Activated CD4-positive, alpha-beta memory T cell treated with anti-CD3 and anti-CD28 coated beads, Interleukin-2, amount 10 ng/mL, durations not matched to agents 7 days and 5 days (primary cell): Measurements from ENCODE around the gene WDR70. TPM values are rescaled to one million over a fixed set of nuclear protein-coding genes. Genes with fewer than 3 reads are reported as not detected.
"Not testable (repeated sequence)": the region's sequence is repeated elsewhere in the genome, so short reads cannot be mapped to it uniquely, and the experiment has no call there.

Source experiments
- CTCF ChIA-PET: fragments of 350-600 bp; sonication (Branson Sonifier 250); formaldehyde crosslinking; loops from one replicate; lab custom pipeline; 2021; ENCODE audit warnings: antibody characterized with exemption, inconsistent platforms; lab: Charles Lee
- POLR2A ChIA-PET: fragments of 350-600 bp; sonication (Branson Sonifier 250); formaldehyde crosslinking; loops from one replicate; lab custom pipeline; 2021; ENCODE audit warnings: antibody characterized with exemption; lab: Charles Lee
- DNase-seq: peaks from one replicate; pipeline ENCODE4 v3.0.0-alpha.2; 2020
- H3K27ac Mint-ChIP-seq: one replicate; pipeline ENCODE4 v1.8.0; 2021; ENCODE audit warnings: mild to moderate bottlenecking, mixed read lengths
- H3K27me3 Mint-ChIP-seq: one replicate; pipeline ENCODE4 v1.8.0; 2021; ENCODE audit warnings: mixed read lengths
- H3K36me3 Mint-ChIP-seq: one replicate; pipeline ENCODE4 v1.8.0; 2021; ENCODE audit warnings: low read depth, mixed read lengths
- H3K4me1 Mint-ChIP-seq: one replicate; pipeline ENCODE4 v1.8.0; 2021; ENCODE audit warnings: mixed read lengths
- H3K4me3 Mint-ChIP-seq: one replicate; pipeline ENCODE4 v1.8.0; 2021; ENCODE audit warnings: mild to moderate bottlenecking, mixed read lengths
- H3K9me3 Mint-ChIP-seq: one replicate; pipeline ENCODE4 v1.8.0; 2021; ENCODE audit warnings: mixed read lengths
- total RNA-seq, 2 experiments: library from RNA; stranded (reverse); gene quantifications; one replicate each; pipeline ENCODE4 v1.2.3, GENCODE V29; 2021

The WDR70 gene
- total RNA-seq, 2 experiments from 2014 or later = 25.7 to 26.9 TPM

DNA sequence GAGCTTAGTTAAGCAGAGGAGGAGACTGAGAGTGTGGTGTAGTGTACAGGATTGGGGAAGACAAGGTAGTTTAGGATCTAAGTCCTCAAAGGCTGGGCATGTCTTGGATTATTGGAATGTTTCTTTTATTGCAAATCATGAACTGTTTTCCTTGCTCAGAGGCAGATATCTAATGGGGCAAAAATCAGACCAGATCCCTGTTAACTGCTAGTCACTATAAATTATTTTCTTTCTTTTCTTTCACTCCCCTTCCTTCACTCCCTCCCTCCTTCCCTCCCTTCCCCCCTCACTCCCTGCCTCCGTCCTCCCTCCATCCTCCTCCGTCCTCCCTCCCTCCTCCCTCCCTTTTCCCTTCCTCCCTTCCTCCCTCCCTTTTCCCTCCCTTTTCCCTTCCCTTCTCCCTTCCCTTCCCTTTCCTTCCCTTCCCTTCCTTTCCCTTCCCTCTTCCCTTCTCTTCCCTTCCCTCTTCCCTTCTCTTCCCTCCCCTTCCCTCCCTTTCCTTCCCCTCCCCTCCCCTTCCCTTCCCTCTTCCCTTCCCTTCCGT lies 117.9 kb downstream of the WDR70 start:
- peaks cover 8% of the 10 kb centered on the region for H3K4me1 Mint-ChIP-seq
- no peak overlapping the region for H3K4me3 Mint-ChIP-seq
- no peak overlapping the region for H3K27ac Mint-ChIP-seq
- H3K36me3 Mint-ChIP-seq = peaks cover 36% of the 10 kb centered on the region
- H3K27me3 Mint-ChIP-seq = no peaks in the 10 kb centered on the region
- ChIA-PET POLR2A (no interaction called here), CTCF (no interaction called here)
- no peaks in the 10 kb centered on the region for H3K9me3 Mint-ChIP-seq
- DNase-seq = no peak

DNA sequence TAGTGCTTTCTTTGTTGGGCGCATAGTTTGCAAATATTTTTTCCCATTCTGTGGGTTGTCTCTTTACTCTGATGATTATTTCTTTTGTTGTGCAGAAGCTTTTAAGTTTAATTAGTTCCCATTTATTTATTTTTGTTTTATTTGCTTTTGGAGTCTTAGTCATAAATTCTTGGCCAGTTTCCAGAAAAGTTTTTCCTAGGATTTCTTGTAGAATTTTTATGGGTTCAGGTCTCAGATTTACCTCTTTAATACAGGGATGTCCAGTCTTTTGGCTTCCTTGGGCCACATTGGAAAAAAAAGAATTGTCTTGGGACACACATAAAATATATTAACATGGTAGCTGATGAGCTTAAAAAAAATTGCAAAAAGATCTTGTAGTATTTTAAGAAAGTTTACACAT lies 122.0 kb downstream of the WDR70 start:
- POLR2A ChIA-PET = no interaction called here
- DNase-seq = no peak
- Mint-ChIP-seq H3K27me3 (no peaks in the 10 kb centered on the region), H3K36me3 (peaks cover 53% of the 10 kb centered on the region), H3K4me3 (no peak overlapping the region), H3K9me3 (no peaks in the 10 kb centered on the region), H3K27ac (no peak overlapping the region), H3K4me1 (no peaks in the 10 kb centered on the region)
- CTCF ChIA-PET = interaction anchor here (0.6 kb wide), 1 partner anchor 9 kb away, joined by 3 read pairs; no protein-coding TSS in a partner anchor

DNA sequence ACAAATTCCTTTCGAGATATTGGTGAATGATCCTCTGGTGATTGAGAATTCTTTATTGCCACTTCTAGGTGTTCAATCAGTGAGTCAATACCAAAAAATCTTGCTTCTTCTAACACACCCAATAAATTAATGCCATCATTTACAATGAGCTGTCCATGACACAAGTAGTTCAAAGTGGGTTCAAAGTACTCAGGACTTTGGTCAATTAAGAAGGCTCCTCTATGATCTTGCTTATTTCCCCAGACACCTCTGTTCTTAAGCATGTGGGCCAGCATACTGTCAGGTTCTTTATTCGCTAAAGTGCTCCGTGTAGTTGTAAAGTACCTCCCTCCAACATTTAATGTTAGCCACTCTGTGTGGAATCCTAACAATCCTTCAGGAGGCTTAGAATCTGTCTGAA lies 127.1 kb downstream of the WDR70 start:
- ChIA-PET POLR2A (no interaction called here), CTCF (no interaction called here)
- Mint-ChIP-seq H3K27me3 (no peaks in the 10 kb centered on the region), H3K9me3 (no peaks in the 10 kb centered on the region), H3K4me3 (no peak overlapping the region), H3K4me1 (no peaks in the 10 kb centered on the region), H3K36me3 (peaks cover 35% of the 10 kb centered on the region), H3K27ac (no peak overlapping the region)
- DNase-seq = no peak

DNA sequence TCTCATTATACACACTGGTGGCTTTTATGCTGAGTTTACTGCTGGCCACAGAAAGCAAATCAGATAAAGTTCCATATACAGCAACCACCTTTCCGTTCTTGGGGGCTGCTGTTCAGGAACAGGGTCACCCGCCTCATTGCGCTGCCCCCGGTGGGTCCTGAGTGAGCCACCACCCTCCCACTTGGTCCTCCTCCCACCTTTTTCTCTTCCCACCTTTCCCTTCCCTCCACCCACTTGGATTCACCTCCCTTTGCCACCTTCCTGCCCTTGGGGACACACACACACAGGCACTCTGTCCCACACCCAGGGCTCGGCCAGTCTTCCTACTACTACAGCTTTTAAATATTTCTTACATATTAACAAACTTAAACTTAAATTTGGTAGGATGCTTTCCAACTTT lies 127.6 kb downstream of the WDR70 start:
- POLR2A ChIA-PET = no interaction called here
- DNase-seq = no peak
- peaks cover 31% of the 10 kb centered on the region for H3K36me3 Mint-ChIP-seq
- H3K4me3 Mint-ChIP-seq = no peak overlapping the region
- no peaks in the 10 kb centered on the region for H3K9me3 Mint-ChIP-seq
- H3K4me1 Mint-ChIP-seq = no peaks in the 10 kb centered on the region
- CTCF ChIA-PET = no interaction called here
- no peak overlapping the region for H3K27ac Mint-ChIP-seq
- H3K27me3 Mint-ChIP-seq = no peaks in the 10 kb centered on the region

DNA sequence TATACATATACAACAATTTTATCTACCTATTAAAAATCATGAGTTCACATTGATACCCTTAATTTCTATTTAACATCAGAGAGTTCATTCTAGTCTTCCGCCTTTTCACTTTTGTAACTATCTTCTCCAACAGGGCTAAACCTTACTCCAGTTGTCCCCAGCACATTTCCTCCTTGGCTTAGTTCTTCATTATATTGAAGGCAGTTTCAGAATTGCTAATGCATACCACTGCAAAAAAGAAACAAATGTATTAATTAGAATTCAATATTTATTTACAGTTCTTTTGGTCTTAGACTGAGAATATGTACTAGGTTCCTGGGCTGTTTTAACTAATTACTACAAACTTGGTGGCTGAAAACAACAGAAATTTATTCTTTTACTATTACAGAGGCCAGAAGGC lies 132.5 kb downstream of the WDR70 start:
- DNase-seq = no peak
- POLR2A ChIA-PET = no interaction called here

DNA sequence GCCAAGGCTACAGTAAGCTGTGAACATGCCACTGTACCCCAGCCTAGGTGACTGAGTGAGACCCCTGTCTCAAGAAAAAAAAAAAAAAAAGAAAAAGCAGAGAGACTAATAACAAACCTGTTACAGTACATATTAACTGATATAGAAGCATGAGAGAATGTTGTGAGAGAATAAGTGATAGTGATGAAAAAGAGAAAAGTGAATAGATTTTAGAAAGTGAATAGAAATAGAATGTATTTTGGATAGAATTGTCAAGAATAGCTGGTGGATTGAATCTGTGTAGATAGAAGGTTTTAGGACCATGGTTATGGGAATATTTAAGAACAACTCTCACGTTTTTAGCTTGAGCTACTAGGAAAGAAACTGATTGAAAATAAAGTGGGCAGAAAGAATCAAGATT lies 135.8 kb downstream of the WDR70 start:
- Mint-ChIP-seq H3K36me3 (peaks cover 8% of the 10 kb centered on the region), H3K4me3 (no peak overlapping the region), H3K9me3 (peaks cover 7% of the 10 kb centered on the region), H3K4me1 (no peaks in the 10 kb centered on the region), H3K27me3 (no peaks in the 10 kb centered on the region), H3K27ac (no peak overlapping the region)
- CTCF ChIA-PET = no interaction called here
- no peak for DNase-seq
- POLR2A ChIA-PET = no interaction called here

More for the DNA sequence above, 132.5 kb downstream of the WDR70 start:
- H3K4me1 Mint-ChIP-seq = no peaks in the 10 kb centered on the region
- CTCF ChIA-PET = no interaction called here
- H3K4me3 Mint-ChIP-seq = no peak overlapping the region
- H3K27me3 Mint-ChIP-seq = no peaks in the 10 kb centered on the region
- H3K27ac Mint-ChIP-seq = no peak overlapping the region
- H3K9me3 Mint-ChIP-seq = no peaks in the 10 kb centered on the region
- peaks cover 5% of the 10 kb centered on the region for H3K36me3 Mint-ChIP-seq

DNA sequence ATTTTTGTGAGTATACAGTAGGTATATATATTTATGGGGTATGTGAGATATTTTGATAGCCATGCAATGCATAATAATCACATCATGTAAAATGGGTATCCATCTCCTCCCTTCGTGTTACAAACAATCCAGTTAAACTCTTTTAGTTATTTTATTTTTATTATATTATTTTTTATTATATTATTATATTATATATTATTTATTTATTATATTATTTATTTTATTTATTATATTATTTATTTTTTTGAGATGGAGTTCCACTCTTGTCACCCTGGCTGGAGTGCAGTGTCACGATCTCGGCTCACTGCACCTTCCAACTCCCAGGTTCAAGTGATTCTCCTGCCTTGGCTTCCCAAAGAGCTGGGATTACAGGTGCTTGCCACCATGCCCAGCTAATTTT lies 138.6 kb downstream of the WDR70 start:
- H3K4me1 Mint-ChIP-seq = no peaks in the 10 kb centered on the region
- CTCF ChIA-PET = no interaction called here
- H3K9me3 Mint-ChIP-seq = peaks cover 9% of the 10 kb centered on the region
- POLR2A ChIA-PET = no interaction called here
- DNase-seq = no peak
- H3K36me3 Mint-ChIP-seq = peaks cover 8% of the 10 kb centered on the region
- H3K4me3 Mint-ChIP-seq = no peak overlapping the region
- H3K27ac Mint-ChIP-seq = no peak overlapping the region
- no peaks in the 10 kb centered on the region for H3K27me3 Mint-ChIP-seq

DNA sequence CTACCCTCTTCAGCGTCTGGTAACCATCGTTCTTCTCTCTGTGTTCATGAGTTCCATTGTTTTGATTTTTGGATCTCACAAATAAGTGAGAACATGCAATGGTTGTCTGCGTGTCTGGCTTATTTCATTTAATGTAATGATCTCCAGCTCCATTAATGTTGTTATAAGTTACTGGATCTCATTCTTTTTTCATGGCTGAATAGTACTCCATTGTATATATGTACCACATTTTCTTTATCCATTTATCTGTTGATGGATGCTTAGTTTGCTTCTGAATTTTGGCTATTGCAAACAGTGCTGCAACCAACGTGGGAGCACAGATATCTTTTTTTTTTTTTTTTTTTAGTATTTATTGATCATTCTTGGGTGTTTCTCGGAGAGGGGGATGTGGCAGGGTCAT lies 139.2 kb downstream of the WDR70 start:
- CTCF ChIA-PET, H3K27me3 Mint-ChIP-seq, DNase-seq, H3K9me3 Mint-ChIP-seq, H3K4me3 Mint-ChIP-seq, POLR2A ChIA-PET, H3K36me3 Mint-ChIP-seq, H3K27ac Mint-ChIP-seq, H3K4me1 Mint-ChIP-seq: not testable (repeated sequence)

DNA sequence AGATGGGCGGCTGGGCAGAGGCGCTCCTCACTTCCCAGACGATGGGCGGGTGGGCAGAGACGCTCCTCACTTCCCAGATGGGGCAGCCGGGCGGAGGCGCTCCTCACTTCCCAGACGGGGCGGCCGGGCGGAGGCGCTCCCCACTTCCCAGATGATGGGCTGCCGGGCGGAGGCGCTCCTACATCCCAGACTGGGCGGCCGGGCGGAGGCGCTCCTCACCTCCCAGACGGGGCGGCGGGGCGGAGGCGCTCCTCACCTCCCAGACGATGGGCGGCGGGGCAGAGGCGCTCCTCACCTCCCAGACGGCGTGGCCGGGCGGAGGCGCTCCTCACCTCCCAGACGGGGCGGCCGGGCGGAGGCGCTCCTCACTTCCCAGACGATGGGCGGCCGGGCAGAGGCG lies 140.2 kb downstream of the WDR70 start:
- peaks cover 13% of the 10 kb centered on the region for H3K9me3 Mint-ChIP-seq
- no peaks in the 10 kb centered on the region for H3K4me1 Mint-ChIP-seq
- ChIA-PET POLR2A (no interaction called here), CTCF (no interaction called here)
- no peaks in the 10 kb centered on the region for H3K27me3 Mint-ChIP-seq
- no peak overlapping the region for H3K27ac Mint-ChIP-seq
- DNase-seq = no peak
- H3K36me3 Mint-ChIP-seq = peaks cover 8% of the 10 kb centered on the region
- no peak overlapping the region for H3K4me3 Mint-ChIP-seq

DNA sequence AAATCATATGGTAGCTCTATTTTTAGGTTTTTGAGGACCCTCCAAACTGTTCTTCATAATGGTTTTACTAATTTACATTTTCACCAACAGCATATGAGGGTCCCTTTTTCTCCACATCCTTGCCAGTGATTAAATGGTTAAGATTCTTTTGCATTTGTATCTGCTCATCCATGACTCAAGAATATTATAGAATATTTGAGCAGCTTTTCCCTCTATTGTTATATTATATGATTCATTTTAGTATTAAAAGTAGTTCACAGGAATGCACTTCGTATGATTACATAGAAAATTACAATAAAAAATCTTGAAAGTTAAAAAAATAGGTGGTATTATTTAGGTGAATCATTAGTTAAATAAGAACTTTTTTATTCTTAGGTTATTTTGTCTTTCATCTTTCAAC lies 140.7 kb downstream of the WDR70 start:
- no peaks in the 10 kb centered on the region for H3K4me1 Mint-ChIP-seq
- no peak overlapping the region for H3K4me3 Mint-ChIP-seq
- H3K27me3 Mint-ChIP-seq = no peaks in the 10 kb centered on the region
- peaks cover 8% of the 10 kb centered on the region for H3K36me3 Mint-ChIP-seq
- no peak for DNase-seq
- peaks cover 16% of the 10 kb centered on the region for H3K9me3 Mint-ChIP-seq
- CTCF ChIA-PET = no interaction called here
- POLR2A ChIA-PET = no interaction called here
- no peak overlapping the region for H3K27ac Mint-ChIP-seq

DNA sequence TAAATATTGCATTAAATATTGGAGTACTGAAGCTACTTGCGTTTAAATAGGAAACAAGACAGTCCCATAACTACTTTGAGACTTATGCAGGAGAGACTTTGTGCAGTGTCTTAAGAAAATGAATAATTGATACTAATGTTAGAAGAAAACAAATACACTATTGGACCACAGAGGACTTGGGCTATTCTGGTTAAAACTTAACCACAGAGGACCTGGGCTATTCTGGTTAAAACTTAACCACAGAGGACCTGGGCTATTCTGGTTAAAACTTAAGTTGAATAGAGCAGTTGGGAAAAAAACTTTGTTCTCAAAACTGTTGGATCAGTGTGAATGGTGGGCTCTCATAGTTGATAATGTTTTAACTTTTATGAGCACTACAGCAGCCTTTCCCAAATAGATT lies 141.7 kb downstream of the WDR70 start:
- H3K27ac Mint-ChIP-seq = no peak overlapping the region
- peaks cover 18% of the 10 kb centered on the region for H3K9me3 Mint-ChIP-seq

DNA sequence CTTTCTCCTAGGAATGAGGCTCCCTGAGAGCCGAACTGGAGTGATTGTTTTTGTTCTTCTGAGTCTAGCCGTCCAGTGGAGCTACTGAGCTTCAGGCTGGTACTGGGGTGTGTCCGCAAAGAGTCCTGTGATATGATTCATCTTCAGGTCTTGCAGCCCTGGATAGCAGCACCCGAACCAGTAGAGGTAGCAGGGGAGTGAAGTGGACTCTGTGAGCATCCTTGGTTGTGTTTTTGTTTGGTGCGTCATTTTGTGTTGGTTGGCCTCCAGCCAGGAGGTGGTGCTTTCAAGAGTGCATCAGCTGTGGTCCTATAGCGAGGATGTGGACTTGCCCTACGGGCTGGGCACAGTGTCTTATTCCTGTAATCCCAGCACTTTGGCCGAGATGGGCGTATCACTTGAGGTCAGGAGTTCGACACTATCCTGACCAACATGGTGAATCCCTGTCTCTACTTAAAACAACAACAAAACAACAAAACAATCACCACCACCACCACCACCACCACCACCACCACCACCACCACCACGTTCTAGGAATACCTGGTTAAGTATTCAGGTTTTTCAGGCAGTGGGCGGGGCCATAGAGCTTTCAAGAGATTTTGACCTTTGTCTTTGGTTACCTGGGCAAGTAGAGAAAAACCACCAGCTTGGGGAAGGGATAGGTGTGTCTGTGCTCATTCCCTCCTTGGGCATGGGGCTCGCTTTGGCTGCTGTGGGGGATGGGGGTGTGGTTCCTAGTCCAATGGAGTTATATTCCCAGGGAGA lies 154.0 kb downstream of the WDR70 start:
- POLR2A ChIA-PET = no interaction called here
- H3K27me3 Mint-ChIP-seq = no peaks in the 10 kb centered on the region
- peaks cover 6% of the 10 kb centered on the region for H3K9me3 Mint-ChIP-seq
- no peaks in the 10 kb centered on the region for H3K4me1 Mint-ChIP-seq
- H3K36me3 Mint-ChIP-seq = peaks cover 3% of the 10 kb centered on the region
- no peak for DNase-seq
- no peak overlapping the region for H3K4me3 Mint-ChIP-seq
- CTCF ChIA-PET = no interaction called here
- no peak overlapping the region for H3K27ac Mint-ChIP-seq

More for the DNA sequence above, 141.7 kb downstream of the WDR70 start:
- ChIA-PET POLR2A (no interaction called here), CTCF (interaction anchor here (0.6 kb wide), 1 partner anchor 40 kb away, joined by 3 read pairs; no protein-coding TSS in a partner anchor)
- H3K4me3 Mint-ChIP-seq = no peak overlapping the region
- no peaks in the 10 kb centered on the region for H3K4me1 Mint-ChIP-seq
- no peak for DNase-seq
- H3K27me3 Mint-ChIP-seq = no peaks in the 10 kb centered on the region
- peaks cover 8% of the 10 kb centered on the region for H3K36me3 Mint-ChIP-seq

DNA sequence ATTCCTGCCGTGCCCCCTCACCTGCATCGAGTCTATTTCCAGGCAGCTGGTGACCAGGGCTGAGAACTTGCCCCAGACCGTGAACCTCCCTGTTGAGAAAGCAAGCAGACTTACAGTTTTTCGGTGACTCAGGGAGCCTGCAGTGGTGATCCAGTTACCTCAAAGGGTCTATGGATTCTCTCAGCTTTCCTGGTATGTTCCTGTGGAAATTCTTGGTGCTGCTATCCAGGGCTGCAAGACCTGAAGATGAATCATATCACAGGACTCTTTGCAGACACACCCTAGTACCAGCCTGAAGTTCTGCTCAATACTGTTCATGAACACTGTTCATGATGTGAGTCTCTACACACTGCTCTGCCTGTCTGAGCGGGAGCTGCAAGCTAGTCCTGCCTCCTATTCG lies 154.7 kb downstream of the WDR70 start:
- Mint-ChIP-seq H3K9me3 (peaks cover 6% of the 10 kb centered on the region), H3K27me3 (no peaks in the 10 kb centered on the region), H3K36me3 (peaks cover 4% of the 10 kb centered on the region), H3K4me1 (no peaks in the 10 kb centered on the region), H3K27ac (no peak overlapping the region), H3K4me3 (no peak overlapping the region)
- CTCF ChIA-PET = no interaction called here
- DNase-seq = no peak
- POLR2A ChIA-PET = no interaction called here

DNA sequence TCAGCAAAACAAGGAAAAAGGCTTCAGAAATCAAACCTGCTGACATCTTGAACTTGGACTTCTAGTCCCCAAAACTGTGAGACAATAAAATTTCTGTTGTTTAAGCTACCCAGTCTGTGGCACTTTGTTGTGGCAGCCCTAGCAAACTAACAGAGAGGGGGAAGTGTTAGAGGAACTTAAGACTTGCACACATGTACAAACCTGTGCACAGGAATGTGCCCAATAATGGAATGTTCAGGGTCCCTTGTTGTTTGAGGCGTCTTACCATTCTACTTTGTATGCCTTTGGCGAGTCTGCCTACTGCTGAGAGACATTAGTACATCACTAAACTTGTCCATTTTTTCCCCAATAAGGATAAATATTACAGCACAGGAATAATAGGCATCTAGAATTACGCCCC lies 160.3 kb downstream of the WDR70 start:
- Mint-ChIP-seq H3K36me3 (peaks cover 4% of the 10 kb centered on the region), H3K4me1 (no peaks in the 10 kb centered on the region), H3K27me3 (no peaks in the 10 kb centered on the region), H3K9me3 (no peaks in the 10 kb centered on the region), H3K4me3 (no peak overlapping the region), H3K27ac (no peak overlapping the region)
- no peak for DNase-seq
- ChIA-PET POLR2A (no interaction called here), CTCF (no interaction called here)
